Ovary (tissue), 9 donors: ENCODE data around the gene DIS3L2. TPM values are rescaled to one million over a fixed set of nuclear protein-coding genes. Genes with fewer than 3 reads are reported as not detected.

Source experiments
- DNase-seq, 5 donors: peaks; one replicate each; pipeline ENCODE4 v3.0.0-alpha.2; 2019 to 2020
- H3K27ac ChIP-seq, 2 donors: fragments of 200-600 bp; one replicate each; pipeline versions ENCODE4 v1.5.1 to v1.8.0; 2019 to 2022
- H3K27me3 ChIP-seq: fragments of 200-600 bp; one replicate; pipeline ENCODE4 v1.8.0; 2022
- H3K36me3 ChIP-seq: fragments of 200-600 bp; sonication (generic); one replicate; pipeline ENCODE4 v1.5.1; 2019
- H3K4me1 ChIP-seq: one replicate; pipeline ENCODE4 v1.8.1; 2013; ENCODE audit warnings: mild to moderate bottlenecking, moderate library complexity; ENCODE audit not compliant: insufficient read depth
- H3K4me3 ChIP-seq: fragments of 200-600 bp; sonication (generic); one replicate; pipeline ENCODE4 v1.5.1; 2017
- H3K9me3 ChIP-seq, 2 donors: fragments of 200-600 bp in 1 of 2; sonication (generic) in 1 of 2; one replicate each; pipeline versions ENCODE4 v1.5.1 to v1.8.1; 2013 to 2019; ENCODE audit warnings: mild to moderate bottlenecking in 1 of 2, moderate library complexity in 1 of 2
- CTCF ChIP-seq, 3 donors: fragments of 450-650 bp in 2 of 3; fragments of 200-600 bp in 1 of 3; IDR thresholded peaks; one replicate each; pipeline versions ENCODE4 v1.5.1 to v1.8.0; 2016 to 2022; ENCODE audit warnings: antibody characterized with exemption in 3 of 3, mild to moderate bottlenecking in 1 of 3
- EP300 ChIP-seq: sonication (generic); formaldehyde crosslinking; IDR thresholded peaks from one replicate; pipeline ENCODE4 v1.6.1; 2017; ENCODE audit warnings: antibody characterized with exemption
- POLR2A ChIP-seq: fragments of 450-650 bp; IDR thresholded peaks from one replicate; pipeline ENCODE4 v1.6.1; 2017; ENCODE audit warnings: antibody characterized with exemption, mild to moderate bottlenecking, moderate library complexity
- WGBS, 3 donors: extraction: QIAGEN DNeasy Blood & Tissue Kit in 1 of 3; methylation state at CpG; one replicate each; pipeline versions ENCODE4 v1.1.5 to v1.1.7; 2013 to 2017; 5-methylcytosine and 5-hydroxymethylcytosine counted together
- intact Hi-C, 4 donors: fragments of 100-400 bp; cut with DNase I; formaldehyde crosslinking; loops; one replicate each; pipeline versions ENCODE4 v1.11.0 to v1.15.1; 2022 to 2023
- polyA plus RNA-seq, 2 donors: library from polyadenylated mRNA; stranded (reverse); fragments of 200-250 nt in 1 of 2; fragments of 350-450 nt in 1 of 2; fragmentation: Illumina TruSeq in 1 of 2; extraction: RNeasy Lipid Tissue Mini Kit (QIAGEN cat#74804) in 1 of 2; gene quantifications; one replicate each; pipeline ENCODE4 v1.2.3, GENCODE V29; 2013 to 2014
- total RNA-seq, 7 donors: library from RNA; depleted of rRNA in 2 of 7; stranded (reverse); fragments of >200 nt in 2 of 7; fragmentation: NEBNext Ultra II Directional in 3 of 7; extraction: Animal tissue kit (Norgen Biotek cat#: 25700) in 3 of 7; gene quantifications; one replicate each; pipeline versions ENCODE4 v1.1.0 to v1.2.4, GENCODE V29; 2016 to 2023
- donor health status: DM: no; HTN: no; CAD: no; lungs with moderate emphysema.
- donor health status: DM: no; HTN: no; CAD: no.
- donor health status: Bipolar disorder and iron deficiency.
- donor health status: DM: yes; HTN: yes; CAD: no.
- donor health status: DM: no; HTN: no; CAD: no.
- donor health status: DM: yes; HTN: yes; CAD: no.

The DIS3L2 gene
- total and polyA plus RNA-seq, 9 donors = 18.2 to 52.0 (median 32.8) TPM

DNA sequence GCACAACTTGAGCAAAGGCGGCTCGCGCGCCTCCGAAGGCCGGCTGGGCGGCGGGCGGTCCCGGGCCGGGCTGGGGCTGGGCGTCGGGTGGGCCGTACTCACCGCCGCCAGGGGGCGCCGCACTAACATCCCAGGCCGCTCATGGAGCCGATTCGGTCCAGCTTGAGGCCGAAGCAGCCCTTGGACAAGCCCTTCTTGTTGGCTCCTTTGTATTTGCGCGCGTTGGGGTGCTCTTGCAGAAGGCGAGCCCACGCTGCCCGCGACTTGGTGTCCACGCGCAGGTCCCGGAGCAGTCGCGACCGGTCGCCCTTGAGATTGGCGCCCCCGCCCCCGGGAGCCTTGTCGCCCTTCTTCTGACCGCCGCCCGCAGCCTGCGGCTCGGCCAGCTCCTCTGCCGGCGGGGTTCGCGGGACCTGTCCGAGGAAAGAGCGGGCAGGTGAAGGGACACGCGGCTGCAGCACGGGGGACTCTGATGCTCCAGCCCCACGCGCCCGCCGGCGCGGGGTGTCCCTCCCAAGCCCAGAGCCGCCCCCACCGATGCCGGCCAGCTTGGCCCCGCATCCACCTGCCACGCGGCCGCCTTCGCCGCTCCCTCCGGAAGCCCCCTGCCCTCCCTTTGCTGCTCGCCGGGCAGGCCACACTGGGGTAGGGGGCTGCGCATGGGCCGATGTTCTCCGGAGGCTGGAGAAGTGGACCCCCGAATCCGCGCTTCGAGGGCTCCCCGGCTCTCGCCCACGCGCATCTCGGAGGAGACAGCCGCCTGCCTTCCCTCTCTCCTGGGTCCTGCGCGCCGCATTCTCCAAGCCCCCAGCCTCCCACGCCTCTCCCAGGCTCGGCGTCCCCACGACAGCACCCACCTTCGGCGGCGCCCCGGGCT lies 36.0 kb upstream of the DIS3L2 start:
- peak overlapping the region; percentile 24 for H3K4me3 ChIP-seq
- intact Hi-C loops = loop anchor here (2.0 to 10.0 kb wide), 5 partner anchors 217 to 599 kb away; partner anchors contain the start of genes CHRND (in 2 of the 4) and PRSS56 (in 2 of the 4)
- H3K27ac ChIP-seq = no peak overlapping the region
- H3K27me3 ChIP-seq = no peaks in the 10 kb centered on the region
- H3K9me3 ChIP-seq = no peaks in the 10 kb centered on the region
- H3K4me1 ChIP-seq = peaks cover 6% of the 10 kb centered on the region
- WGBS, 3 donors = 0 to 1% (median 1%) methylated on average over 74 to 96 of the region's 96 CpGs
- peak; percentile 80 to 91 (median 86) for TF ChIP-seq CTCF (IDR thresholded peaks at IDR 0.05)
- no peak for TF ChIP-seq EP300
- peak; percentile 82 to 93 (median 89) for DNase-seq
- H3K36me3 ChIP-seq = no peaks in the 10 kb centered on the region

- H3K4me1 ChIP-seq = peaks cover 6% of the 10 kb centered on the region
- no peaks in the 10 kb centered on the region for H3K36me3 ChIP-seq
- H3K9me3 ChIP-seq = no peaks in the 10 kb centered on the region
- TF ChIP-seq EP300 = no peak
- TF ChIP-seq CTCF (IDR thresholded peaks at IDR 0.05) = peak in 1 of 3 donors; percentile 53
- DNase-seq = peak; percentile 40 to 77 (median 73)
- H3K27ac ChIP-seq = no peak within 1 kb of the TSS
- intact Hi-C loops = loop anchor here (5.0 to 10.0 kb wide), 4 partner anchors 216 to 599 kb away; partner anchors contain the start of genes CHRND (in 2 of the 4) and PRSS56 (in 2 of the 4)
- 1% methylated on average over 45 to 54 of the region's 54 CpGs for WGBS, 3 donors
- H3K27me3 ChIP-seq = no peaks in the 10 kb centered on the region
- peak within 1 kb of the TSS; percentile 24 for H3K4me3 ChIP-seq
Observed at GRCh38 chr2:231926180-231926741, 35.3 kb upstream of the DIS3L2 start, which contains the start of gene NPPC. TSS of gene NPPC (minus strand) at chr2:231926396. CDS start at chr2:231926249, 147 bp downstream.

DNA sequence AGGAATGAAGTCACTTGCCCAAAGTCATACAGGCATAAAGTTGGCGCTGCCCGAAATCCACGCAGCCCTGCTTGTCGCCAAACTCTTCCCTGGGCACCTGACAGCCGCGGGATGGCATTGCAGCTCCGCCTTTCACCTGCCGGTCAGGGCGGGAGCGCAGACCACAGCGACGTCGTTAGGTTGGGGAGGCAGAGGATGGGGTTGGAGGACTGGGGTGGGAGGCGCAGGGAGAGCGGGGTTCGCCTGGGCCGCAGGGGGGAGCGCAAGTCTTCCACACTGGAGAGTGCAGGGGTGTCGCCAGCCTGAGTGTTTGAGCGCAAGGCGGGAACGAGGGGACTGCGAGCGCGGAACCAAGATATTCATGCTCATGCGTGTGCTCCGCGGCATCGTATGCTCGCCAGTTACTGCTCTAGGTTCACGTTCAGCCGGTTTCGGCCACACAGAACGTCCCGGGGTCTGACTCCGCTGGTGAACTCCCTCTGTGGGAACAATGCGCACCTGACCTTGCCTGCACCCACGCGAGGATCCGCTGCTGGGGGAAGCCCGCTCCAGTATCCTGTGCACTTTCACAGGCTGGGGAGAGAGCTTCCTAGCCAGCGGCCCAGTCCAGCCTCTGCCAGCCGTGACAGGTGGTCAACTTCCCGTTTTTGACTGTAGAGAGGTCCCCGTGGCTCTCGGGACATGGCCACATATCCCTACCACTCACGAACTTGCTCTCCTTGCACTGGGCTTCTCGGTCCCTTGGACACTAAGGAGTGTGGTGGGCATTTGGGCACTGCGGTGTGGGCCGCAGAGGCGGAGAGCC lies 34.5 kb upstream of the DIS3L2 start:
- no peaks in the 10 kb centered on the region for H3K27me3 ChIP-seq

DNA sequence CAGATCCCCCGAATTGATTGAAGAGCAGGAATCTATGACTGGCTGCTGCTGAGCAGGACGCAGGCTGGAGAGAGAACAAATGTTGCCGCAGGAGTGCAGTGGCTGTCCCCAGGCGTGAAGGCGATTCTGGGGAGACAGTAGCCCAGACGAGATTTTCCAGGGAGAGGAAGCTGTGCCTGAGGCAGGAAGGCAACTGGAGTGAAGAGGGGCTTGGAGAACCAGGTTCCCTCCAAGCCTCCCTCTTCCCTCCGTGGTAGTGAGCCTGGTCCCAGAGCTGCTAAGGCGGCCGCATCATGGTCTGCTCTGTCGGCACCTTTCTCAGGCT lies 34.0 kb upstream of the DIS3L2 start:
- 71 to 76% (median 72%) methylated on average over 10 of the region's 10 CpGs for WGBS, 3 donors

More for the DNA sequence above, 34.5 kb upstream of the DIS3L2 start:
- WGBS, 3 donors = 7 to 10% (median 9%) methylated on average over 48 to 51 of the region's 51 CpGs
- Histone ChIP-seq H3K9me3 (no peaks in the 10 kb centered on the region), H3K36me3 (no peaks in the 10 kb centered on the region), H3K27ac (no peak overlapping the region), H3K4me1 (peaks cover 6% of the 10 kb centered on the region), H3K4me3 (peak overlapping the region; percentile 9)
- peak in 4 of 5 donors; percentile 14 to 53 (median 46) for DNase-seq
- no peak for TF ChIP-seq POLR2A
- intact Hi-C loops = loop anchor here (5.0 to 10.0 kb wide), 4 partner anchors 215 to 598 kb away; partner anchors contain the start of genes CHRND (in 2 of the 4) and PRSS56 (in 2 of the 4)

More for the DNA sequence above, 34.0 kb upstream of the DIS3L2 start:
- intact Hi-C loops = loop anchor here (5.0 to 10.0 kb wide), 4 partner anchors 215 to 597 kb away; partner anchors contain the start of genes CHRND (in 2 of the 4) and PRSS56 (in 2 of the 4)
- Histone ChIP-seq H3K9me3 (no peaks in the 10 kb centered on the region), H3K27me3 (no peaks in the 10 kb centered on the region), H3K36me3 (no peaks in the 10 kb centered on the region), H3K27ac (no peak overlapping the region), H3K4me1 (peaks cover 6% of the 10 kb centered on the region), H3K4me3 (no peak overlapping the region)
- DNase-seq = no peak
- TF ChIP-seq POLR2A (no peak), EP300 (no peak), CTCF (IDR thresholded peaks at IDR 0.05) (no peak)
